IPS-NIHi11 (cell line): ENCODE results near the gene CTSS.
"Not testable (repeated sequence)": the region's sequence is repeated elsewhere in the genome, so short reads cannot be mapped to it uniquely, and the experiment has no call there.

ENCODE experiments used
- DNase-seq: peaks from one replicate; pipeline ENCODE4 v3.0.0; 2012; ENCODE audit warnings: mixed read lengths, low spot score

CTSS gene

DNA sequence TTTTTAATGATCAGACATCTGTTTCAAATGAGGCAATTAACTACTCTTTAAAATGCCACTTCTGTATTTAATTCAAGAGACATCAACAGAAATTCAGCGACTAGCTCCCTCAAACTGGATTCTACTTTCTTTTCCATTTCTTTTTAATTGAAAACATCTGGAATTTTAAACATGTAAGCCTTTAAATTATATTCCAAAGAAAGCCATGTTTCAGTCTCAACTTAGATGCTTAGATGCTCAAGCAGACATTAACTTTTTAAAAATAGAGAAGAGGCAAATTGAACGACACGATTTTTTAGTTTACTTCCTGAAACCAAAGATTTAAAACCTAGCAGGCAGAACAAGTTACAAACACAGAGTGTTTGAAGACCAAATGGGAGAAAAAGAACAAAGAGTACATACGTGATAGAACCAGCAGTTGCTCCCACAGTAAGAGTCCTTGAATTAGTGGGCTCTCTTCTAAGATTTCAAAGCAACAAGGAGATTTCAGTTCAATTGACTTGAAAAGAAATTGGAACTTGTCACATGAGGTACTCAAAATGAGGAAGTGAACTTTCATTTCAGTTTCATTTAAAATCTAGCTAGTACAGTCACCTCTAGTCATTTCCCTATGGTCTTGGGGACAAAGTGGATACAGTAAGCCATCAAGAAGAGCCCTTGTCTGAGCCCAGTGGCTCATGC lies at the start of gene CTSS:
TSS of gene CTSS (minus strand) at position 483 of the 681 bp plus-strand sequence. CDS start 1,015 bp downstream, outside the sequence.
- no peak for DNase-seq

GRCh38 chr1:150813028-150813707 lies 47.6 kb upstream of the CTSS start:
- peak; percentile 66 for DNase-seq

DNA sequence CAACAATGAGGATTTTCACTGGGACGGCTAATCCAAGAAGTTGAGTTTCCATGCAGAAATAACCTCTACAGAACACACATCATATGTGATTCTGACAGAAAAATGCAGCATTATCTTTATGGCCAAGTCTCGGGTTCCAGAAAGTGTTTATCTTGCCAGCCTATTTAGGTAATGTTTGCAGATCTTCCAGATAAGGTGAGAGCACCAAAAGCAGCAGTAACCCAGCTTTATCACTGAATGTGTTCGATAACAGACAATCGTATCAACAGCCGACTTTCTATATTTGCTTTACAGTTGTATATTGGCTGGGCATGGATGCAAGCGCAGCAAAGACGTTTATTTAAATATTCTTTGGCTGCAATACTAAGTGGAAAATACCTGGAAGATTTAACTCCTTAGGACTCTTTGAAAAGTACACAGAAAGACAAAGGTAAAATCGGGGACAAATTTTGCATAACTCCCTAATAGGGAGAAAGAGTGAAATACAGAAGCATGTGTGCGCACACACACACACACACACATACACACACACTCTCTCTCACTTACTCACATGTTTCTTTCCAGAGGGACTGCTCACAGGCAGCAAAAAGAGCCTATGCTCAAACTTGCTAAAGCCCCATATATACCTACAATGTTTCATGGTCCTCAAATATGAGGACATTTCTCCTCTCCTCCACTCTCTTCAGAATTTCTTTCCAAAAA lies 45.5 kb upstream of the CTSS start:
- no peak for DNase-seq

GRCh38 chr1:150809651-150810050 lies 44.1 kb upstream of the CTSS start:
- DNase-seq: no peak

DNA sequence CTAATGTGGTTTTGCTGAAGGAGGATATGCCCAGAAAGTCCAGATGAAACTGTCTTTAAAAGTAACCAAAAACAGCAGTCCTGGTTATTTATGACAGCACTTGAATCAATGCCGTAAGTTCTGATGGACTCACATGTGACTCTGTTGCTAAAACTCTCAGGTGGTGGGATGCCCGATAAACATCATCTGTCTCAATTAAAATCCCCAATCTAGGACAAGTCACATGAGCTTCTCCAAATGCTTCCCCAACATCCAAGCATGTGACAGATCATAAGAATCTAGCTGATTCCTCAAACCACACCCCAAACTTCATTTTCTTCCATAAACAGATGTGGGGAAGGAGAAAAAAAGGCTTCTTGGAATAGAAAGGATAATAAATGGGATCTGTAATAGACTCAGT lies 43.3 kb upstream of the CTSS start:
- no peak for DNase-seq

- DNase-seq: no peak
These were observed 42.5 kb upstream of the CTSS start, which contains the start of gene CTSK for GRCh38 chr1:150808121-150808520. TSS of gene CTSK (minus strand) at chr1:150808260. CDS start at chr1:150806805, 1,455 bp downstream.

DNA sequence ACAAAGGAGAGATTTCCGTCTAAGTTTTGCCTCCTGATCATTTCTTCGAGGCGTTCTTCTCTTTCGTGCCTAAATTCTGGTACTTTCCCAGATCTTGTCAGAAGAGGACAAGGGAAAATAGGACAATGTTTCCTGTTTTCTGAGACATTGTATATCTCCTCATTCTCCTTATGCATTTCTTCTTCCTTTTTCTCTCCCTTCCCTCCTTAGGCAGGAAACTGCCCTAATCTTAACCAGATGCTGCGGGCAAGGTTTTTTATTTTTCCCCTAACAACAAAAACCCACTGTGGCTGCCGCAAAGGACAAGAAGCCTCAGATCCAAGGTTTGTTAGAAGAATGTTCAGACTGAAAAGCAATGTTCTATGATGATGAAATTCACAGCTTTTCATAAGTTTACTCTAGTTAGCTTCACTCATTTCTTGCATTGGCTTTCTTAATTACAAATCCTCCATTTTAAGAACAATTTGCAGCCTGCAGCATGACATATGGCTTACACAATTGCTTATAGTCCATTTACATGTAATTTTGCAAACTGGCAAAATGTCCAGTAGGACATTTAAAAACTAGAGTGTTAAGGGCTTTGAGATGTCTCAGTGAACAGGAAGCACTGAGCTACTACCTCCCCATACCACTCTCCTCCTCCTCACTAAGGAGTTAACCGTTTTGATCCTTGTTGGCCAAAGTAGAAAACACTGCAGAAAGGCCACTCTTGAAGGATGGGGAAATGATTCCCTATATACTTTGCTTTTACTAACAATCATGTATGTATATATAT lies 41.9 kb upstream of the CTSS start:
- DNase-seq: no peak

GRCh38 chr1:150805899-150806298 lies 40.3 kb upstream of the CTSS start:
- DNase-seq: no peak

- no peak for DNase-seq
These were observed 39.1 kb upstream of the CTSS start for GRCh38 chr1:150804671-150805070.

DNA sequence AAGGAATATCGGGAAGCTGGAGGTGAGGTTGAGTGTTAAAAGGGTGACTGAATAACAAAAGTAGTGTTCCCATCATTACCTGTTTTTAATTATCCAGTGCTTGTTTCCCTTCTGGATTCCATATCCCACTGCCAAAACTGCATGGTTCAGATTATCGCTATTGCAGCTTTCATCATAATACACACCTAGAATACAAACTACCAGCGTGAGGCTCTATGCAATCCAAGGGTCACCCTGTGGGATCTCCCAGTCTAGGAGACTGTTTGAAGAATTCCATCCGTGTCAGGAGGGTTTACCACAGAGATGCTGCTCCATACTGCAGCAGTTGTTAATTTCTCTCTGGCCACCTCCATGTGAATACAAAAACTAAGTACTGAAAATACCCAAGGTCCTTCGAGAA lies 33.5 kb upstream of the CTSS start:
- no peak for DNase-seq

GRCh38 chr1:150798525-150798924 lies 32.9 kb upstream of the CTSS start:
- DNase-seq: no peak

GRCh38 chr1:150796374-150796773 lies 30.8 kb upstream of the CTSS start:
- DNase-seq: no peak

- not testable (repeated sequence) for DNase-seq
These were observed 28.2 kb upstream of the CTSS start for GRCh38 chr1:150793778-150794177.

DNA sequence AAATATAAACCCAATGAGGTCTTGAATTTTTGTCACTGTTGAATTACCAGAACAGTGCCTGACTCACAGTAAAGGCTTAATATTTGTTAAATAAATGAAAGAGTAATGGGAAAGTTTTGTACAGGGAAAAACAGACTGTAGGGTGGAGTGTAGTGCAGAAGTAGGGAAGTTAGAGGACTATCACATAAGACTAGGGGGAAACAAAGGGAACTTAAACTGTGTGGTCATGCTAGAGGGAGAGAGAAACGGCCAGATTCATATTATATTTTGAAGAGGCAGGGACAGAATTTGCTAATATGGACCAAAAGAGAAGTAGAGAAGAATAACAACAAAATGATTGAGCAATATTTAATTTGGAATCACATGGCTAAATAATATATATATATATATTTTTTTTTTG lies 27.6 kb upstream of the CTSS start:
- no peak for DNase-seq

GRCh38 chr1:150791585-150791984 lies 26.0 kb upstream of the CTSS start:
- DNase-seq: no peak

DNA sequence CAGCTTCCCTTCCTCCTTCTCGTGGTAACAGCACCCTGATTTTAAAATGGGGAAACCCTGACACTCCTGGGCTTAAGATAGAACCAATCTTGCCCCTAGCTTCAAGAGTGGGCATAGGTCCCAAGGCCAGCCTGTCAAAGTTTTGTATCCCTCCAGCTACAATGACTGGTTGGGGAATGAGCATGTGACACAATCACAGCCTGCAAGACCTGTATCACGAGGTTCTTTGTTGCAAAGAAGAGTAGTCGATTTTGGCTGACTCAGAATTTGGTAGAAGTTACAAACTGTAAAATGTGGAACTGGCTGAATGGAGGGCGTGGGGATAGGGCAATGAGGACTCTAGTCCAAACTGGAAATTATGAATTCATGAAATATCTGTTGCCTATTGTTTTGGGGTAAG lies 23.8 kb upstream of the CTSS start:
- DNase-seq: no peak

DNA sequence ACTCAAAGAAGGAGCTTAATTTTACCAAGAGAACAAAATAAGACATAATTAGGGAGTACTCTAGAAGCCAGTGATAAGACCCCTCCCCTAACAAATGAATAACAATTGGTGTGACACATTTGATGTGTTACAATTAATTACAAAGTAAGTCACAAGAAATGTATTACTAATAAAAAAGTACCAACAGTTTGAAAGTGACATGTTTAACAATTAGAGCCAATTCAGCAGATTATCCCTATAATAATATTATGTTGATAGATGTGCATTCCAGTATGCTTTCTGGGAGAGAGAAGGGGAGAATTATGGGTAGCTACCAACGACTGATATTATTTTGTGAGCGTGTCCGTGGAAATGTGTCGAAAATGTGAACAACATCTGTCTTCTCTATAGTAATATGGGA lies 23.4 kb upstream of the CTSS start:
- no peak for DNase-seq

- no peak for DNase-seq
These were observed 21.9 kb upstream of the CTSS start for GRCh38 chr1:150787455-150787854.

DNA sequence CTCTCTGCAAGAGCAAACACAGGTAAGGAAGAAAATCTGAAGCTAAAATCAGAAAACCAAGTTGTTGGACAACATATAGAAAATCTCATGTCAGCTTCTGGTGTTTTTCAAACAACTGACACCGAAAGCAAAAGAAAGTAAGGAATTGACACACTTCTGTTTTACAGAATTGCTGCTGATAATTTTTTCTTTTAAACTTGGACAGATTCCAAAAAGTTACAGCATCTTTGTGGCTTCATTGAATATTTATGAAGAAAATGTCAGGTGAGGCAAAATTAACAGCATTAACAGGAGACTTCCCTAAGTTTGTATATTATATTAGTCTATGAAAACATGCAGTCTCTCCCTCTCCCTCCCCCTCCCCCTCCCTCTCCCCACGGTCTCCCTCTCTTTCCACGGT lies 14.9 kb upstream of the CTSS start:
- no peak for DNase-seq

GRCh38 chr1:150778409-150778808 lies 12.8 kb upstream of the CTSS start:
- DNase-seq: no peak

DNA sequence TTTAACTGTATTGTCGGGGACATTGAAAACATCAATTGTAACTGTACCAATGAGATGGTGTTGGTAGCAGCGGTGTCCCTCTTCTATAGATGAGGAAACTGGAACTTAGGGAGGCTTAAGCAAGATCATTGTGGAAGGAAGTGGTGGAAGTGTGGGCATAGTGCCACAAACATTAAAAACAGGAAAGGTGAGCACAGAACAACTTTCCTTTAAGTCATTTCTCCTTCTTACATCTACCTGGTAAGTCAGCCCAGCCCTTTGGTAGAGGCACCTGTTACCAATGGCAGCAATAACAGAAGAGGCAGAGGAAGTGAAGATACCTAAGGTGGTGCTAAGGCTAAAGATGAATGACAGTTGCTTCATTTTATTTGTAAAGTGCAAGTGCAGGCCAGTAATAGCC lies 12.0 kb upstream of the CTSS start:
- no peak for DNase-seq

GRCh38 chr1:150775931-150776505 lies 10.4 kb upstream of the CTSS start:
- not testable (repeated sequence) for DNase-seq
